Left forelimb (tissue), 1 donor: ENCODE measurements around the gene DIDO1.

Source experiments
- DNase-seq: peaks from one replicate; pipeline ENCODE4 v3.0.0-alpha.2; 2018; ENCODE audit warnings: low spot score

Gene DIDO1

DNA sequence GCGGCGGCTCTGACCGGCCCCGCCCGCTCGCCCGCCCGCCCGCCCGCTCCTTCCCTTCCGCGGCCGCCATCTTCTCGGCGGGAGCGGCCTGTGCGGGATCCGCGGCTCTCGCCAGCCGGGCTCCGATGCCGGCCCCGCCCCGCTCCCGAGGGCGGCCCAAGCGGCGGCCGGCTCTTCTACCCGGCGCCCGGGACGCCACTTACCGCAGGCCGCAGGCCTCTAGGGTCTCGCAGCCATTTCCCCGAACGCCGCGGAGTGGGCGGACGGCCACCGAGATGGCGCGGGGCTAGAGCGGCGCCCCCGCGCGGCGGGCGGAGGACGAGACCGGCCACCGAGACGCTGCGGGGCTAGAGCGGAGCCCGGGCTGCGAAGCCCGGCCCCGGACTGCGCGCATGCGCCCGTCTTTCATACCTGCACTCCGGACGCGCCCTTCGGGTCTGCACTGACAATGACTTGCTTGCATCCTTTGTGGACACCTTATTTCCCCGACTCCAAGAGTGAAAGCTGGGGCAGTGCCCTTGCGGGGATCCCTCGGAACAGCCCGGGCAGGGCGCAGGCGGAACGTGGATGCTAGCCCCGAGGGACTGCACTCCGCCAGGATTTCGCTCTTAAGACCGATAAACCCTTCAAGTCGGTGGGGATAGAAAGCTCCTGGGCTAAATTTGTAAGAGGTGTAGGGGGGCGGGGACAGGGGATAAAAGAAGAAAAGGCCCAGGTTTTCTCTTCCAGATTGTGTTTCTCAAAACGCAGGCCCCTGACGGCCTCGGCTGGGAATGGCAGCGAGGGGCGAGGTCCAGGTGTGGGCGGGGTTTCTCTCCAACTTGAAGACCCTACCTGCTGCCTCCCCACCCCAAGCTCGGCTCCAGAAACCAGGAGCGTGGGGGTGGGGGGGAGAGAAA is at the start of gene DIDO1:
Gene DIDO1 (minus strand): TSS at position 277 of the 899 bp plus-strand sequence.
- peak; percentile 91 for DNase-seq

DNA sequence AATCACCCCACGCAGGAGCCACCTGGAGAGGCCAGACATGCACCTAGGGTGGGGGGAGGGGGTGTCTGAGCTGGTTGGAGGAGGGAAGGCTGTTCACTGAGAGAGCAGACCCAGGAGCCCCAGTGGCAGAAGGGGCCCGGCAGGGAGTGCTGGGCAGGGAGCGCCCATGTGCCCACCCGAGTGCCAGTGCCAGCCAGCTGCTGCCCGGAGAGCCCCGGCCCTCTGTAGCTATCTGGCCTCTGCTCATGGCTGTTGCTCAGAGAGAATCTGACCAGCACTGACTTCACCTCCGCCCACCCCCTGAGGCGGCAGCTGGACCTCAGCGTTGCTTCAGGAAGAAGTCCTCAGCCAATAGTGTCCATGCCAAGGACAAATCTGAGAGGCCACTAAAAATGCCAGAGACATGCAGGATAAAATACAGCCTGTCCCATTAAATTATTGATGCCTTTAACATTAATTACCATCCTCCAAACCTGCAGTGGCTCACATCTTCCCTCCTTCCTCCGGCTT is 49.0 kb upstream of the DIDO1 start:
- DNase-seq: no peak

- DNase-seq: no peak
Observed at GRCh38 chr20:62972845-62973745, 46.8 kb upstream of the DIDO1 start.

DNA sequence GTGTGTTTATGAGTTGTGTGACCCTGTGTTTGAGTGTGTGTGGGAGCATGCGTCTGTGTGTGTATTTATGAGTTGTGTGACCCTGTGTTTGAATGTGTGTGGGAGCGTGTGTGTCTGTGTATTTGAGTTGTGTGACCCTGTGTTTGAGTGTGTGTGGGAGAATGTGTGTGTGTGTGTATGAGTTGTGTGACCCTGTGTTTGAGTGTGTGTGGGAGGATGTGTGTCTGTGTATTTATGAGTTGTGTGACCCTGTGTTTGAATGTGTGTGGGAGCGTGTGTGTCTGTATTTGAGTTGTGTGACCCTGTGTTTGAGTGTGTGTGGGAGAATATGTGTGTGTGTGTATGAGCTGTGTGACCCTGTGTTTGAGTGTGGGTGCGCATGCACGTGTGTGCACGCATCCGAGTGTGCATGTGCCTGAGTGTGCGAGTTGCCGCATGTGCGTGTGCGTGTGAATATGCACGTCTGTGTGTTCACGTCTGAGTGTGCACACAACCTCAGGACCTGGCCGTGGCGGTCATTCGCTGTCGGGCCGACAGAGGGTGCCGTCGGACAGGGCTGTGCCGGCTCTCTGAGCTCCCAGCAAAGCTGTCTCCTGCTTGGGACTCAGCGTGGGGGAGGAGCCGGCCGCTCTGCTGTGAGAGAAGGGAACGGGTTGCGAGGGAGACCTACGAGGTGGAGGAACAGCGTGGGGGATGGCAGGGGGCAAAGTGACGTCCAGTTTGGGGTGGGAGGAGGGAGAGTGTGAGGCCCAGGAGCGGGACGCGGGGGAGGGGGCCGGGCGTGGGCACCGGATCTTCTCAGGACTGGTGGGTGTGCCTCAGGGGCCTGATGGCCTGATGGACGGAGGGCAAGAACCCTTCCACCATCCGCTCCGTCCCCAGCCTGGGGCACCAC is 45.9 kb upstream of the DIDO1 start:
- peak; percentile 87 for DNase-seq

DNA sequence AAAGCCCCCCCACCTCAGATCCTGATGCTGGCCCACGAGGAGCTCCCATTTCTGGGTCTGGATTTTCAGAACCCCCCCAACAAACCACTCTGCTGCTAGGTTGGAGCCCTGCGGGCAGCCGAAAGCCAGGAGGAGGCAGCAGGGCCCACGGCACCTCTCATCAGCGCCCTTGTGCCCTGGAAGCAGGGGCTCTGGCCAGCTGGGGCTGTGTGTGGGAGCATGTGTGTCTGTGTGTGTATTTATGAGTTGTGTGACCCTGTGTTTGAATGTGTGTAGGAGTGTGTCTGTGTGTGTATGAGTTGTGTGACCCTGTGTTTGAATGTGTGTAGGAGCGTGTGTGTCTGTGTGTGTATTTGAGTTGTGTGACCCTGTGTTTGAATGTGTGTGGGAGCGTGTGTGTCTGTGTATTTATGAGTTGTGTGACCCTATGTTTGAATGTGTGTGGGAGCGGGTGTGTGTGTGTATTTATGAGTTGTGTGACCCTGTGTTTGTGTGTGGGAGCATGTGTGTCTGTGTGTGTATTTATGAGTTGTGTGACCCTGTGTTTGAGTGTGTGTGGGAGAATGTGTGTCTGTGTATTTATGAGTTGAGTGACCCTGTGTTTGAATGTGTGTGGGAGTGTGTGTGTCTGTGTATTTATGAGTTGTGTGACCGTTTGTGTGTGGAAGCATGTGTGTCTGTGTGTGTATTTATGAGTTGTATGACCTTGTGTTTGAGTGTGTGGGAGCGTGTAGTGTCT is 45.1 kb upstream of the DIDO1 start:
- no peak for DNase-seq

DNA sequence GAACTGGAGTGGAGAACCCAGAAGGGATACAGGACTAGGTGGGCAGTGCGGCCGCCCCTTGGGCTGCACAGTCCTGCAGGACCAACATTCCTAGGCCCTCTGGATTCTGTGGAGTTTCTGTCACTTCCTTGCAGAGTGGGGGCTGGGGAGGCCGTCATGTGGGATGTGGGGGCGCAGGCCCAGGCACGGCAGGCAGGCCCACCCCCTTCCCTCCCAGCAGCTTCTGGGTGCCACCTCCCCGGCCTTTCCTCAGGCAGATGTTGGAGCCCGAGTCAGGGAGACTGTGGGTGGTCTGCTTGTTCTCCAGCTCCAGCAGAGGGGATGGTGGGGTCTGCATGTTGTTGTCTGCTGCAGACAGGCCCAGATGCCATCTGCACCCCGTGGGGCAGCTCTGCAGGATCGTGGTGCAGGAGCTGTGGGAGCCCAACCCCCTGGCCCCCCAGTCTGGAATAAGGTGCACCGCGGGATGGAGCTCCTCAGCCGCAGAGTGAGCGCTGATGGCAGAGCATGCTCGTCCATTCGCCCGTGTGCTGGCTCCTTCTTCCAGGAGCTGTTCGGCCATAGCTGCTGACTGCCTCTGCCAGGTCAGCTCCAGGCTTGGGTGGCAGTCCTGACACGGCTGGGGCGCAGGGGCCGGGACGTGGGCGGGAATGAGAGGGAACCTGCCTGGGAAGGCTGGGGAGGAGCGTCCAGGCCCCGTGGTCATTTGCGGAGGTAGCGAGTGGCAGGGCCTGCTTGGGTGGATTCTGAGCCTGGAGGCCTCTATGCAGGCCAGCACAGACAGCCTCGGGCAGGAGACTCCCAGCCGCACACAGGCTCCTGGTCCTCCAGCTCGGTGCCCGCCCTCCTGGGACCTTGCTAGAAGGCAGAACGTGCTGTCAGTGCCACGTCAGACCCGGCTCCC is 44.3 kb upstream of the DIDO1 start:
- no peak for DNase-seq

DNA sequence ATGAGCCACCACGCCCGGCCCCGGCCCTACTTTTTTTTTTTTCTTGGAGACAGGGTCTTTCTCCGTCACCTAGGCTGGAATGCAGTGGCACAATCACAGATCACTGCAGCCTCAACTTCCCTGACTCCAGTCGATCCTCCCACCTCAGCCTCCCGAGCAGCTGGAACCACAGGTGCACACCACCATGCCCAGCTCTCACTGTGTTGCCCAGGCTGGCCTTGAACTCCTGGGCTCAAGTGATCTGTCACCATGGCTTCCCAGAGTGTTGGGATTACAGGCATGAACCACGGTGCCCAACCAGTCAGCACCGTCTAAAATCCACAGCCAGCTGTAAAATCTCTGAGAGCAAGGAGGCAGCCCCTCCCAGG is 43.6 kb upstream of the DIDO1 start:
- DNase-seq: no peak

DNA sequence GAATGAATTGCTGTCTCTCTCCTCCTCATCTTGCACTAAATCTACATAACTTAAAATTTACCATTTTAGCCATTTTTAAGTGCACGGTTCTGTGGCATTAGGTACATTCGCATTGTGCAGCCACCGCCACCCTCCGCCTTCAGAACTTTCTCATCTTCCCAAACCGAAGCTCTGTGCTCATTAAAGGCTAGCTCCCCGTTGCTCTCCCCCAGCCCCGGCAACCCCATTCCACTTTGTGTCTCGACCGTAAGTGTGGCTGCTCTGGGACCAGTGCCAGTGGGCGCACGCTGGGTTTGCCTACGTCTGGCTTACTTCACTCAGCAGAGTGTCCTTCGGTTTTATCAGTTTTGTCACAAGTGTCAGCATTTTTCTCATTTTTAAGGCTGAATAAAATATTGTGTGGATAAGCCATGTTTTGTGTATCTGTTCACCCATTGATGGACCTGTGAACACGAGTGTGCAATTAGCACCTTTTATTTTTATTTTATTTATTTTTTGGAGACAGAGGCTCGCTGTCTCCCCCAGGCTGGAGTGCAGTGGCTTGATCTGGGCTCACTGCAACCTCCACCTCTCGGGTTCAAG is 43.0 kb upstream of the DIDO1 start:
- no peak for DNase-seq

DNA sequence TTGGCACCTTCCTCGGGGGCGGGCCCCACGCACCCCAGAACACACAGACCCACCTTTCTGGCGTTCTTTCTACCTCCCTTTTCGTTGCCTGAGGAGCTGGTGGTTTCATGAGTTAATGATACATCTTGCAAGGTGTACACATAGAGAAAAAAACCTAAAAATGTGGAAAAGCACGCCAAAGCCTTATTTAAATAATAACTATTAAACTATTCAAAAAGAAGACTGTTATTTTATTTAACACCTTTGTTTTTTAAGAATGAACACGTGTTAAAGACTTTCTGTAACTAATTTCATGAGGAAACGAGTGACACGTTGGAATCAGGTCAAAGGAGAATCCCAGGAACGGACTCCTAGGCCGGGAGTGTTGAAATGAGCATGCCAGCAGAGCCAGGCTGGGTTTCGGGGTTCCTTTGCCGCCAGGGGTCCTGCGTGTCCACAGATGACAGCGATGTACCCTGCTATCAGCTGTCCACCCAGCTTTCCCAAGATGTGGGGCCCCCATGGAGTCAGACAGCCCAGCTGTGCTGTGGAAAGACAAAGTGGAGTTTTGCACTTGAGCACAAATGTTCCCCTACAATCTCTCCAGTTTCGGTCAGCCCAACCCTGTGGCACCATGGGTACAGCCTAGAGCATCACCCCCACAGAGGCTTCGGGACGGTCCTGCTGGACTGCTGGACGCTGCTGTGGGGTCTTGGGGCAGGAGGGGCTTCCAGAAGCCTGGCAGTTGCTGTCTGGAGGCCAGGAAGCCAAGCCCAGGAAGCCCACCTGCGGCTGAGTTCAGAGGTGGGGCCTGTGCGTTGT is 42.3 kb upstream of the DIDO1 start:
- no peak for DNase-seq

GRCh38 chr20:62967628-62968351 is 41.5 kb upstream of the DIDO1 start:
- no peak for DNase-seq

DNA sequence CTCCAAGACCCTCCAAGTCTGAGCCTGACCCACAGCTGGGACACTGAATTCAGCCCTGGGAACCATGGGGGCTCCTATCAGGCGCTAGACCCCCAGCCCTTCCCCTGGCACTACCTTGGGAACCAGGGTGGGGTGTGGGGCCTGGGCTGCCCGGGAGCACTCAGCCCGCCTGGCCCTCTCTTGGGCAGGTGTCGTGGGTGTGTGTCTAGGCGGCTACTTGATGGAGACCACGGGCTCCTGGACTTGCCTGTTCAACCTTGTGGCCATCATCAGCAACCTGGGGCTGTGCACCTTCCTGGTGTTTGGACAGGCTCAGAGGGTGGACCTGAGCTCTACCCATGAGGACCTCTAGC is 40.8 kb upstream of the DIDO1 start:
- DNase-seq: no peak

- DNase-seq: no peak
Observed at GRCh38 chr20:62966212-62967148, 40.2 kb upstream of the DIDO1 start.

- no peak for DNase-seq
Observed at GRCh38 chr20:62965363-62965771, 39.1 kb upstream of the DIDO1 start.

- no peak for DNase-seq
Observed at GRCh38 chr20:62964700-62965099, 38.4 kb upstream of the DIDO1 start.

DNA sequence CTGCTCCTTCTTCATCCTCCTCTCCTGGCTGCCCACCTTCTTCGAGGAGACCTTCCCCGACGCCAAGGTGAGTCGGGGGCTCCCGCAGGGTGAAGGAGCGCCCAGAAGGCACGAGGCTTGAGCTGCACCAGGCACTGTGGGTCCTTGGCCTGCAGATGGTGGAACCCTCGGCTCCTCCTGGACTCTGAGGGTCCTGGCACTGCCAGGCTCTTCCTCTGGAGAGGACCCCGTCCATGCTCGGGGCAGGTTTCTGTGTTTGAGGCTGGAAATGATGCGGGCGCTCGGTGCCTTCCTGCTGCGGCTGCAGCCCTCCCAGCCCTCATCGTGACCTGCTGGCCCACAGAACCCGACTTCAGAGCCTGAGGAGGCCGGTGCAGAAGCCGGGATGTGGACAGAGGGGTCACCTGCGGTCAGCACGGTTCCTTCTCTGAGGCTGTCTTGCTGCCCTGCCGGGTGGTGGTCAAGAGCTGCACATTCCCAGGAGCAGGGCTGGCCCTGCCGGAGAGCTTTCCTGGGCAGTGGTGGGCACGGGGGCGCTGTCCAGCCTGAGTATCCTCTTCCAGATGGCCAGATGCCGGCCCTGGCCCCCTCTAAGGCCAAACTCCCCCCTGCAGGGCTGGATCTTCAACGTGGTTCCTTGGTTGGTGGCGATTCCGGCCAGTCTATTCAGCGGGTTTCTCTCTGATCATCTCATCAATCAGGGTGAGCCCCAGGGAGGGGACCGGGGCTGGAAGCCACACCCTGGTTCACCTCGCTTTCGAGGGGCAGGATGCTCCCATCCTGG is 37.5 kb upstream of the DIDO1 start:
- no peak for DNase-seq
